NCI-H1105 (cell line): Measurements from ENCODE around the gene THAP12.
"Not testable (repeated sequence)": the region's sequence is repeated elsewhere in the genome, so short reads cannot be mapped to it uniquely, and the experiment has no call there.

ENCODE experiments used
- DNase-seq: peaks from one replicate; lab custom pipeline; 2025; lab: John Stamatoyannopoulos, UW

THAP12 gene, protein sequence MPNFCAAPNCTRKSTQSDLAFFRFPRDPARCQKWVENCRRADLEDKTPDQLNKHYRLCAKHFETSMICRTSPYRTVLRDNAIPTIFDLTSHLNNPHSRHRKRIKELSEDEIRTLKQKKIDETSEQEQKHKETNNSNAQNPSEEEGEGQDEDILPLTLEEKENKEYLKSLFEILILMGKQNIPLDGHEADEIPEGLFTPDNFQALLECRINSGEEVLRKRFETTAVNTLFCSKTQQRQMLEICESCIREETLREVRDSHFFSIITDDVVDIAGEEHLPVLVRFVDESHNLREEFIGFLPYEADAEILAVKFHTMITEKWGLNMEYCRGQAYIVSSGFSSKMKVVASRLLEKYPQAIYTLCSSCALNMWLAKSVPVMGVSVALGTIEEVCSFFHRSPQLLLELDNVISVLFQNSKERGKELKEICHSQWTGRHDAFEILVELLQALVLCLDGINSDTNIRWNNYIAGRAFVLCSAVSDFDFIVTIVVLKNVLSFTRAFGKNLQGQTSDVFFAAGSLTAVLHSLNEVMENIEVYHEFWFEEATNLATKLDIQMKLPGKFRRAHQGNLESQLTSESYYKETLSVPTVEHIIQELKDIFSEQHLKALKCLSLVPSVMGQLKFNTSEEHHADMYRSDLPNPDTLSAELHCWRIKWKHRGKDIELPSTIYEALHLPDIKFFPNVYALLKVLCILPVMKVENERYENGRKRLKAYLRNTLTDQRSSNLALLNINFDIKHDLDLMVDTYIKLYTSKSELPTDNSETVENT

DNA sequence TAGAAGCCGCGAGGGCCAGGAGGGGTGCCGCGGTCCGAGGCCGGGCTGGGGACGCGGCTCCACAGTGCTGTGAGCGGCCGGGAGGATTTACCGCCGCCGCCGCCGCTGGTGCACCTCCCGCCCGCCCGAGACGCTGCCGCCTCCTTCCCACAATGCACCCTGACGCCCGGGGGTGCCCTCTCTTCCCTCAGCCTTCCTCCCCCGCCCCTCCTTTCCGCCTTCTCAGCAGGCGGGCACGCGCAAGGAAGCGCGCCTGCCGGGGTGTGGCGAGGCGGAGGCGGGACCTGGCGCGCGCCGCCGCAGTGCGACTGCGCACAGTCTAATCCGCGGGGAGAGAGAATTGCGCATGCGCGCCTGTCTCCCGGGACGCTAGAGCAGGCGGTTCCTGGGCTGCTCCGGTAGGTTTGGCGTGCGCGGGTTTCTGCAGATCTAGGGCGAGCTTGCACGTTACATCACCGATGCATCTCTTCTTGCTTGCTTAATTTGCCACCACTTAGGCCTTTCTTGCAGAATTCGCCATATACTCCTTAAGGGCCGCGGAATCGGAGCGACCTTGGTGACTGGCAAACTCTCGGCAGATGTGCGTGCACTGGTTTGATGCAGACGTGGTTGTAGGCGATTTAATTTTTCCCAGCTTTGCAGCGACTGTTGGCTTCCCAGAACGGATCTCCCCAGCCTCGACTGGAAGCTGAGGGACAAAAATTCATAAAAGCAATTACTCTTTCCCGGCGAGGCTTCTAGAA lies at the start of gene THAP12, which contains the start of gene GVQW3:
TSS of gene THAP12 (minus strand) at position 156 of the 743 bp plus-strand sequence. CDS start 296 bp downstream, outside the sequence.
TSS of gene GVQW3 (plus strand) at position 347 of the 743 bp plus-strand sequence. CDS start 506 bp downstream, outside the sequence.
- DNase-seq: peak; percentile 96

DNA sequence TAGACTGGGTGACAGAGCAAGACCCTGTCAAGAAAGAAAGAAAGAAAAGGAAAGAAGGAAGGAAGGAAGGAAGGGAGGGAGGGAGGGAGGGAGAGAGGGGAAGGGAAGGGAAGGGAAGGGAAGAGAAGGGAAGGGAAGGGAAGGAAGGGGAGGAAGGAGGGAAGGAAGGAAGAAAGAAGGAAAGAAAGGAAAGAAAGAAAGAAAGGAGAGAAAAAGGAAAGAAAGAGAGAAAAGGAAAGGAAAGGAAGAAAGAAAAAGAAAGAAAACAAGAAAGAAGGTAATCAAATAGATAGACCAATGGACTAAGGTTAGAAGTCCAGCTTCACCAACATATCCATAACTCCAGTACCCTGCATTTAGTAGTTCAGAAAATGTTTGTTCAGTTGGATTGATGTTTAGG lies 45.7 kb upstream of the THAP12 start:
- no peak for DNase-seq

DNA sequence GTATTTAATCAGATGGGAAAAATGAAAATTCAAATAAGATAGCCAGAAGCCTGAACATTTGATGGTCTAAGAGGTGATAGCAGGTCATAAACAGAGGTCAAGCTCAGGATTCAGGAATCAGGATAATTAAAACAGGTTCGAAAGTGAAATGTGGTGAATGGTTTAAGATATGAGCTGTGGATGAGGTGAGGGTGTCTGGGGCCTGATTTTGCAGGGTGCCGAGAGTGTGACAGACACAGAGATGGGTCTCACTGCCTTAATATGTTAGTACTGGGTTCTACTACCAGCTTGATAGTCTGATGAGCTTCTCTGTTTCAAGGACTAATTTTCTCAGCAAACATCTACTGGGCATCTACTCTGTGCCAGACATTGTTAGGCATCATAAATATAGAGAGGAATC lies 44.0 kb upstream of the THAP12 start:
- no peak for DNase-seq

DNA sequence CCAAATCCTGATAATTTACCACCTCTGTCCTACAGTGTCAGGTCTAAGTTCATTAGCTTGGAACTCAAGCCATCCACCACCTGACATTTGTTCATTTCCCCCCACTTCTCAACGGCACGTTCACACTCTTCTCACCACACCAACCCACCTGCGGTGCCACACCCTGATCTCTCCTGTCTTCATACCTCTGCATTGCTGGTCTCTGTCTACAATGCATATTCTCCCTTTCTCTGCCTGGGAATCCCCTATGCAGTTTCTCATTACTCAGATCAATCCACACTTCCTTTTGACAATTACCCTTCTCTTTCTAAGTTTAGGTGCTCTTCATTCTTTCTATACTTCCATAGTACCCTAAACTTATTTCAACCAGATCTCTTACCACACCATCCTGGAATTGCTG lies 43.4 kb upstream of the THAP12 start:
- DNase-seq: no peak

DNA sequence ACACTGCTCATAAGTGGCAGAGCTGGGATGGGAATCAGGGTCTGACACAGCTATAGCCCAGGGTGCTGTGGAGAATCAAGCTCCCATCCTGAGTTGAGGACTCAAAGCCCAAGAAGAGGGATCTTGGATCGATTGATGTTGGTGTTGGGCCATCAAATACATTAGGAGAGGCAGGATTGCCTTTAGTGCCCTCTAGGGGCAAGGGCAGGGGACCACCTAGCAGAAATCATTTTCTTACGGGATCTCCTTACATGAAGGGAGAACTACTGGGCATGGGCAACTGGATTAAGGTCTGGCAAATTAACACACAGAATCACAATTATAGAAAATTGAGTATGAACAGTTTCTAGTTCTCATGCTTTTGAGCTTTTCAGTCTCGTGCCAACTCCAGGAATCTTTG lies 39.0 kb upstream of the THAP12 start:
- DNase-seq: no peak

DNA sequence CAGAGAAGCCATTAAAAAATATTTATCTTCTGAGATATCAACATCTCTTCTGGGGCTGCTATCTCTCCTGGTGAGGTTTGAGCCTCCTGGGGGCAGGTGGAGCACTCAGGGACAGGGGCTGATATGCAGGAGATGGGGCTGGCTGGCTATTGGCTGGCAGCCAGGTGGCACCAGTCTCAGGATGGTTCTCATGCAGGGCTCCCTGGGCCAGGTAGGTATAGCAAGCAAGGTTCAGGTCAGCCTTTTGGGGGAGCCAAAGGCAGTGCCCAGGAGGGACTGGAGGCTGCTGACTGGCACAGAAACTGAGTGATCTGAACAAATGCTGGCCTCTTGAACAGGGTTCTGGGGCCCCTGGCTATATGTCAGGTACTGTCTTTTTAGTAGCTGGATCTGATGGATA lies 34.1 kb upstream of the THAP12 start:
- DNase-seq: no peak

DNA sequence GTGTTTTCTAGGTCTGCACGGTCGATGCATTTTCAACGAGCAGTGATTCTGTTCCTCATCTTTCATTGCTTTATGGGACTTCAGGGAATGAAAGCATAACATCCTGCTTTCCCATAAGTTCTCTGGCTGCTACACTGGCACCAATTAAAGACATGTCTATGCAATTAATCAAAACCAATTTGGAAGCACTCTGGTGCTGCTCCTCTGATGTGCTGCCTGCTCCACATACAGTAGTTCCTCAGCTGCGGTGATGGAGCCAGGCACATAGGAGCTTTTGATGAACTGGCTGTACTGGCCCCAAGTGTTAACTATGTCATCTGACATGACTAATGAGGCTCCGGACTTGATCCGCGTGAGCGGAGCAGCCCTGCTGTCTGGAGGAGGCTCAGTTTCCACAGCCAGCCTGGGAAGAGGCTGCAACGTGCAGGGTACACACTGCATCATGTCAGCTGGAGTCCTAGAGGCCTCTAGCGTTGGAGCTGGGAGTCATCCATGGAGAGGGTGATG lies 30.0 kb upstream of the THAP12 start:
- no peak for DNase-seq

DNA sequence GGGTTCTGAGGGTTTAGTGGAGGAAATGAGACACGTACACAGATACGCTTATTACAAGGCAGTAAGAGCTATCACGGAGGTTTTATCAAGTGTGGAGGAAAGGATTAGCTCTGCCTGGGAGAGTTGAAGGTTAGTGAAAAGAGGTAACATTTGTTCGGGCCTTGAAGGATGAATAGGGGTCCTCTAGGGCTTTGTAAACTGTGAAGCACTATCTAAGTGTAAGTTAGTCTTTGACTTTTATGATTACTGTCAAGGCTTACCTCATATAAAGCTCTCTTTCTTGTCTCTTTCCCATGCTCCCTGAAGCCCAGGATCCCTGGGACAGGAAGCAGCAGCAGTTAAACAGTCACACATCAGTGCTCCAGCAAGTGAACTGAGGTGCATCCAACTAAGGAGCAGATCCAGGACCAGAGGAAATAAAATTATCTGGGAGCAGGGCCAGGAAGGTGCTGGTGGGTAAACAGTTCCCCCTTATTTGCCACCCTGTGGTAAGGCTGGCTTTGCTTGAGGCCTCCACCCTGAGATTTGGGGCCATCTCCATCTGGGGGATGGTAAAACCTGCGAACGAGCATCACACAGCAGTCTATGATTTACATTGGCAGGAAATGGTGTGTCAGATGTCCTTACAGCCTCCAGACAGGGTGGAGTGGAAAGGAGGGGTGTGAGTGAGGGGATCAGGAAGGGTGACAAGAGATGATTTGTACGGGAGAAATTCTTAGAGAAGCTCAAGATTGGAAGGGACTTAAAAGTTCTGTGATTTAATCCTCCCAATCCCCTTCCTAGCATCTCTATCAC lies 27.4 kb upstream of the THAP12 start:
- no peak for DNase-seq

DNA sequence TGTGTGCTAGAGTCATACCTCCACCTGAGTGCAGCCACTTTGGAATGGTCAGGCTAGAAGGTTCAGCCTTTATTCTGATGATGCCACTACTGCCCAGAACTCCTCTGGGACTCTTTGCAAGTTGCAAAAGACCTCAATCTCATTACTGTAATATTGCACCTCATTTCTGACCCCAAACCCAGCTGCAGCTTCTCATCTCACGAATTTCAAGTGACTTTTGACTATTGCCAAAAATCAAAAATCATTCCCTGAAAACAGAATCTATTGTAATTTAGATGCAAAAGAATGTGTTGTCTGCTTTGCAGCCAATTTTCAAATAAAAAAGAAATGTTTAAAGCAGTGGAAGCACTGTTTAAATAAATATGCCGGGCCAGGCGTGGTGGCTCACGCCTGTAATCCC lies 25.4 kb upstream of the THAP12 start:
- DNase-seq: no peak

DNA sequence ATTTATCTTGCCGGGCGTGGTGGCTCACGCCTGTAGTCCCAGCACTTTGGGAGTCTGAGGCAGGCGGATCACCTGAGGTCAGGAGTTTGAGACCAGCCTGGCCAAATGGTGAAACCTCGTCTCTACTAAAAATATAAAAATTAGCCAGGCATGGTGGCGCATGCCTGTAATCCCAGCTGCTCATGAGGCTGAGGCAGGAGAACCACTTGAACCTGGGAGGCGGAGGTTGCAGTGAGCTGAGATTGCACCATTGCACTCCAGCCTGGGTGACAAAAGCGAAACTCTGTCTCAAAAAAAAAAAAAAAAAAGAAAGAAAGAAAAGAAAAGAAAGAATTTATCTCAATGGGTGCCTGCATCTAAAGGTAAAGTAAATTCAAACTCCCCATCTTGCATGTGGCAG lies 20.6 kb upstream of the THAP12 start:
- DNase-seq: not testable (repeated sequence)

DNA sequence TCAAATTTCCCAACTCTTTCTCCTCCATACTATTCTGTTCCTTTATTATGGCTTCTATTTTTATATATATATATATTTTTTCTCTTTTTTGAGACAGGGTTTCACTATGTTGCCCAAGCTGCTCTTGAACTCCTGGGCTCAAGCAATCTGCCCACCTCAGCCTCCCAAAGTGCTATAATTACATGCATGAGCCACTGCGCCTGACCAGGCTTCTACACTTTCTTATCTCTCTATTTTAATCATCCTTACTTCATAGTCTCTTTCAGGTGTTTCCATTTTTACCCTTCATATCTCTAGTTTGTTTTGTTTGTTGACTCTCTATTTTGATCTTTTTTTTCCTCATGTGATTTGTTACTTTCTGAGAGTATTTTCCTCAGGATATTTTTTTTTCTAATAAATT lies 20.0 kb upstream of the THAP12 start:
- DNase-seq: no peak

DNA sequence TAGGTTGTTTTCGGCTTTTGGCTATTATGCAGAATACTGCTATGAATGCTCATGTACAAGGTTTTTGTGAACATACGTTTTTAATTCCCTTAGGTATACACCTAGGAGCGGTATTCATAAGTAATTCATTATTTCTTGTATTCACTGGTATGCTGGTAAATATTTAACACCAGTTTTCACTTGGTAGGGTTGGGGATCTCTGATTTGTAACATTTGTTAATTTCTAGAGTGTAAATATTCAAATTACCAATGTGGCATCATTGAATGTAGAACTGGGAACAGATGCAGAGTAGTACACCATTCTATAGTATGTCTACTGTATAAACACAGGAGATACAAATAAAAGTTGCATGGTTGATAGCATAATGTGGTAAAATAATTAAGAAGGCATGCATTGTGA lies 16.5 kb upstream of the THAP12 start:
- DNase-seq: no peak

DNA sequence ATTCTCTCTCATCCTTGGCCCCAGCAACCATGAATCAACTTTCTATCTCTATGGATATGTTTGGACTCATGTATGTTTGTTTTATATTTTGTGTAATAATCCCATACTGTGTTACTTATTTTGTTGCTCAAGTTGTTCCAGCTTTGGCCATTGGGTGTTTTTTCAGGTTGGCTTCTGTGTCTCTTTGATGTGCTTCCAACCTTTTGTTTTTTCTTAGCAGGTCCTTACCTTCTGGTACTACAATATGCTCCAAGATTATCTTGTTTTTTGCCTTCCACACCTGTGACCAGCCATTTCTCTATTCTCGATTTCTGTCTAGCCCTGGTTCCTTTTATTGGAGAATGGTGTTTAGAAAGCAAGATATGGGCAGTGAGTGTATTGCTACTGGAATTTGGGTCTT lies 14.4 kb upstream of the THAP12 start:
- no peak for DNase-seq

DNA sequence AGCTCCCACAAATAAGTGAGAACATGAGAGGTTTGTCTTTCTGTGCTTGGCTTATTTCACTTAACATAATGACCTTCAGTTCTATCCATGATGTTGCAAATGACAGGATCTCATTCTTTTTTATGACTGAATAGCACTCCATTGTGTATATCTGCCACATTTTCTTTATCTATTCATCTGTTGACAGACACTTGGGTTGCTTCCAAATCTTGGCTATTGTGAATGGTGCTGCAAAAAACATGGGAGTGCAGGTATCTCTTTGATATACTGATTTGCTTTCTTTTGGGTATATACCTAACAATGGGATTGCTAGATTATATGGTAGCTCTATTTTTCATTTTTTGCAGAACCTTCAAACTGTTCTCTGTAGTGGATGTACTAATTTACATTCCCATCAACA lies 13.5 kb upstream of the THAP12 start:
- no peak for DNase-seq

DNA sequence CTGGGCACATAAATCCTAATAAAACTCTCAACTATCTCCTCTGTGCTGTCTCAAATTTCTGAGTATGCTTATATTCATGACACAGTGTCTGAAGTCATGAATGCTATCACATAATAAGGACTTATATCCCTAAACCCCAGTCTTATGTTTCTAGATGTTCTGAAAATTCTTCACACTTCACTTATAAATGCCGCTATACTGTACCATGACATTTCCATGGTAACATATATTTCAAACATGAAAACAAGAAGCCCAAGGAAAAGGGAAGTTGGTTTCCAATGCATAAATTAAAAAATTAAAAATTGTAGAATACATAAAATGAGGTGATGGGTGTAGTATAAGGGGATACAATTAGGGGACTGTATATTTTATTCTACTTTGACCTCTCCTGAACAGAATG lies 11.9 kb upstream of the THAP12 start:
- DNase-seq: no peak

DNA sequence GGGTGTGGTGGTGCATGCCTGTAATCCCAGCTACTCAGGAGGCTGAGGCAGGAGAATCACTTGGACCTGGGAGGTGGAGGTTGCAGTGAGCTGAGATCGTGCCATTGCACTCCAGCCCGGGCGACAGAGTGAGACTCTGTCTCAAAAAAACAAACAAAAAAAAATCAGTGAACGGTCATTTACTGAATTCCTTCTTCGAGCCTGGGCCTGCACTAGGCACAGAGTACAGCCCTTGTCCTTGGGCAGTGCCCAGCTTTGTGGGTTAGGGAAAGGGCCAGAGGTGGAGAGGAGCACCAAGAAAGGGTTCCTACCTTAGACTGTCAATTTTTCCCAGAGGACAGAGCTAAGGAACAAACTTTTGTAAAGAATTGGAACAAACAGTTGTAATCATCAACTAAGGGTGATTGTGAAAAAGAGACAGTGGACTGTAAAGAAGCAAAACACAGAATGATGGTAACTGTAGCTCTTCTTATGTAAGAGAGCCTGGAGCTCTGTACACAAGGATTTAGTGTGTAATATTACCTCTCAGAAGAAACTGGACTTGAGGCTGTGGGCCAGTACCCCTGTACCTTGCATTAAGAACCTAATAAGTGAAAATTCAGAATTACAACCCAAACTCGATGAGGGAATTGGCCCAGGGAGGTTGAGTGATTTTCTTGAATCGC lies 11.0 kb upstream of the THAP12 start:
- DNase-seq: no peak

DNA sequence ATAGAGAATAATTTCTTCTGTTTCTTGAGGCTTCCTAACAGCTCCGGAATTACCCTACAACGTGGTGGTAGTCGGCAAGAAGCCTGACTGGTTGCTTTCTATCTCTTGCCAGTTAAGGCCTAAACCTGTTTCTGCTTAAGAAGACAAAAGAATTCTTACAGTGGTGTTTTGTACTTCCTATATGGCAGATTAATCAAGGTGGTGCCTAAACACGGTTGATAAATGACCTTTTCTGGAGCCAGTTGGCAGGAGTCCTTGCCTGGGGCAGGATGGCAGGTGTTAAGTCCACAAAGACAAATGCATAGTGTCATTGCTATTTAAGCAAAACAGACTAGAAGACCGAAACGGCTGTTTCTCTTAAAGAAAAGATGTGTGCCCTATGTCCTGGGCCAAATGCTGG lies 10.1 kb upstream of the THAP12 start:
- peak; percentile 41 for DNase-seq

DNA sequence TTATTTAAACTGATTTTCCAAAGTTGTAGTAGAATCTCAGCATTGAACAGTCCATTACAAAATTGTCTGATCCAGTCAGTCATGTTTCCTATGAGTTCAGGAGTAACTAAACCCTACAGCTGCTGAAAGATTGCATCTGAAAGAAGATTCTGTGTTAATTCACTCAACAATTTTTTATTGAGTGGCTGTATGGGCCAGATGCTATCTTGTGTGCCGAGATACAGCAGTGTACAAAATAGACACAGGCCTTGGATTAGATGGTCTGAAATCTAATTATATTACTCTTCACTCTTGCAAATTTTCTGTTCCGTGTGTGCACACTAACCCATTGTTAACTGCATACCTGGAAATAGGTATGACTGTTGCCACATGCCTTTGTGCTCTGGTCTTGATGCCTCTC lies 7.5 kb upstream of the THAP12 start:
- no peak for DNase-seq

DNA sequence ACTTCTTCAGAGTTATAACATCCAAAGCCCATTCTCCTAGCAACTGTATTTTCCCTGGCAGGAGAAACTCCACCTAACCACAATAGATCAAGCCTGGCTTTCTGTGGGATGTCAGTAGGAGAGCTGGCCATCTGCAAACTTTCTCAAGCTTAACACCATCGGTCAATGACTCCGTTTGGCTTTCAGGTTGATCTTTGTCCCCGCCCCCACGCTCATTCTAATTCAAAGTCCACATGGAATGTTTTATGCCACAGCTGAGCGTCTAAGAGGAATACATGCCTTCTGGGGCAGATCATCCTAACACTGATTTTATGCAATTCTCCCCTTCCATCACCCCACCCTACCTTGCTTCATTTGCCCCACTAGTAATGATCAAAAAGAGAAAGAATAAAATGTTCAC lies 5.0 kb upstream of the THAP12 start:
- no peak for DNase-seq

DNA sequence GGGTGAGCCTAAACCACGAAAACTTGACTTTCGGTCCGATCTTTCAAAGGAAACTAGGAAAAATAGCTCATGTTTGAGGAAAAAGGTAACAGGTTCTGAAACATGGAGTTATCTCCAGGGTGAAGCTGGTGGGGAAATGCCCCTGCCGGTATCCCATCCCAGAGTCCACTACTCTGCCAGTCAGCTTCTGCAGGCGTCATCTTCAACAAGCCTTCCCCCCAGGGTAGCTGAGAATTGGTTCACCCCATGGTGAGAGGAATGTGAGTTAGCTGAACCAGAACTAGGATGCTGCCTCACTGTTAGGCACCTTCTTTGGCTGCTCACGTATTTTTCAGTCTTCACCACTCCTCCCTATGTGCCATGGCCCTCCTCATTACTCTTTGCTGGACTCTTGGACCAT lies 1.3 kb upstream of the THAP12 start:
- no peak for DNase-seq
